DOHH2 (cell line): ENCODE measurements around the gene NUP98.
"Not testable (repeated sequence)": the region's sequence is repeated elsewhere in the genome, so short reads cannot be mapped to it uniquely, and the experiment has no call there.

Experiments used
- H3F3A ChIP-seq: fragments of 200-600 bp; sonication (generic), shearing (Covaris generic); 2 replicates; pipeline ENCODE4 v1.6.0; 2016; ENCODE audit warnings: antibody characterized with exemption, mild to moderate bottlenecking; ENCODE audit not compliant: control insufficient read depth, insufficient read depth
- H3K27ac ChIP-seq: fragments of 200-600 bp; sonication (generic); 2 replicates; pipeline ENCODE4 v1.5.1; 2014; ENCODE audit warnings: low read depth, mild to moderate bottlenecking, low read length, moderate library complexity
- H3K27me3 ChIP-seq: fragments of 200-600 bp; sonication (generic); 2 replicates; pipeline ENCODE4 v1.6.1; 2014; ENCODE audit warnings: mild to moderate bottlenecking, low read length, mixed read lengths; ENCODE audit not compliant: control insufficient read depth
- H3K36me3 ChIP-seq: fragments of 200-600 bp; sonication (generic); 2 replicates; pipeline ENCODE4 v1.6.1; 2014; ENCODE audit warnings: mild to moderate bottlenecking, low read length, moderate library complexity, mixed read lengths; ENCODE audit not compliant: control insufficient read depth
- H3K4me1 ChIP-seq: fragments of 200-600 bp; sonication (generic); 2 replicates; pipeline ENCODE4 v1.6.1; 2014; ENCODE audit warnings: mild to moderate bottlenecking, low read length, mixed read lengths; ENCODE audit not compliant: control insufficient read depth
- H3K4me2 ChIP-seq: fragments of 200-600 bp; sonication (generic); 2 replicates; pipeline ENCODE4 v1.6.0; 2014; ENCODE audit warnings: mild to moderate bottlenecking, low read length, moderate library complexity
- H3K4me3 ChIP-seq: fragments of 200-600 bp; sonication (generic); 2 replicates; pipeline ENCODE4 v1.5.1; 2014; ENCODE audit warnings: mild to moderate bottlenecking, low read length, mixed read lengths
- H3K79me2 ChIP-seq: fragments of 200-600 bp; sonication (generic); 2 replicates; pipeline ENCODE4 v1.6.1; 2014; ENCODE audit warnings: mild to moderate bottlenecking, low read length, mixed read lengths; ENCODE audit not compliant: control insufficient read depth
- H3K9me2 ChIP-seq: fragments of 200-600 bp; sonication (generic); replicated peaks from 2 replicates; pipeline ENCODE4 v1.6.1; 2014; ENCODE audit warnings: mild to moderate bottlenecking, low read length, mixed read lengths; ENCODE audit not compliant: control insufficient read depth
- H3K9me3 ChIP-seq: fragments of 200-600 bp; sonication (generic); 2 replicates; pipeline ENCODE4 v1.6.1; 2014; ENCODE audit warnings: antibody characterized with exemption, low read length, mixed read lengths; ENCODE audit not compliant: control insufficient read depth, insufficient read depth
- H4K20me1 ChIP-seq: fragments of 200-600 bp; sonication (generic); 2 replicates; pipeline ENCODE4 v1.6.0; 2014; ENCODE audit warnings: low read depth, mild to moderate bottlenecking, antibody characterized with exemption, low read length, moderate library complexity; ENCODE audit not compliant: control insufficient read depth, insufficient read depth
- EZH2phosphoT487 ChIP-seq: fragments of 200-600 bp; sonication (generic); IDR thresholded peaks from 2 replicates; pipeline ENCODE4 v1.6.1; 2017; ENCODE audit warnings: borderline replicate concordance, mild to moderate bottlenecking, antibody characterized with exemption, low read length, moderate library complexity, mixed read lengths
- TF ChIP-seq, protein P1 (sequence below): fragments of 200-600 bp; sonication (generic); IDR thresholded peaks from one replicate; pipeline ENCODE4 v1.5.1; 2014; ENCODE audit warnings: antibody characterized with exemption, mild to moderate bottlenecking, low read depth, low read length; ENCODE audit not compliant: poor library complexity, severe bottlenecking

Gene NUP98

DNA sequence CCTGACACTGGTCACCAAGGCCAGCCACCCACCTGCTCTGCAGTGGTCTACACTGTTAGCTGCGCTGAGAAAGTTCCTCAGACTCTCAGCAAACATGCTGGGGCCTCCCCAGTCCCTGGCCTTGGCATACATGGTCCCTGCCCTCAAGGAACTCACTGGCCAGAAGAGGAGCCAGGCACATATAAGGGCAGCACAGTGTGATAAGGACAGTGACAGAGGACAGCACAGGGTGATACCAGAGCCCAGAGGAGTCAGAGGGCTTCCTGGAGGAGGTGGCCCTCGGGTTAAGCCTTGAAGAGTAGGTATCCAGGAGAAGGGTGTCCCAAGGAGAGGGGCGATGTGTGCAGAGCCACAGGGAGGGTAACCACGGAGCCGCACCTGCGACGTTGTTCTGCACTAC lies 151.8 kb downstream of the NUP98 start:
- no peak overlapping the region for H3K4me2 ChIP-seq
- no peak overlapping the region for H3K4me3 ChIP-seq
- no peaks in the 10 kb centered on the region for H3K27me3 ChIP-seq
- H3K79me2 ChIP-seq, result no peaks in the 10 kb centered on the region
- H3K36me3 ChIP-seq, result no peaks in the 10 kb centered on the region
- H3K9me3 ChIP-seq, result no peaks in the 10 kb centered on the region
- no peak overlapping the region for H3K27ac ChIP-seq
- no peaks in the 10 kb centered on the region for H3F3A ChIP-seq
- no peaks in the 10 kb centered on the region for H3K9me2 ChIP-seq
- no peaks in the 10 kb centered on the region for H4K20me1 ChIP-seq
- TF ChIP-seq EZH2phosphoT487, result no peak
- TF ChIP-seq, protein P1, sequence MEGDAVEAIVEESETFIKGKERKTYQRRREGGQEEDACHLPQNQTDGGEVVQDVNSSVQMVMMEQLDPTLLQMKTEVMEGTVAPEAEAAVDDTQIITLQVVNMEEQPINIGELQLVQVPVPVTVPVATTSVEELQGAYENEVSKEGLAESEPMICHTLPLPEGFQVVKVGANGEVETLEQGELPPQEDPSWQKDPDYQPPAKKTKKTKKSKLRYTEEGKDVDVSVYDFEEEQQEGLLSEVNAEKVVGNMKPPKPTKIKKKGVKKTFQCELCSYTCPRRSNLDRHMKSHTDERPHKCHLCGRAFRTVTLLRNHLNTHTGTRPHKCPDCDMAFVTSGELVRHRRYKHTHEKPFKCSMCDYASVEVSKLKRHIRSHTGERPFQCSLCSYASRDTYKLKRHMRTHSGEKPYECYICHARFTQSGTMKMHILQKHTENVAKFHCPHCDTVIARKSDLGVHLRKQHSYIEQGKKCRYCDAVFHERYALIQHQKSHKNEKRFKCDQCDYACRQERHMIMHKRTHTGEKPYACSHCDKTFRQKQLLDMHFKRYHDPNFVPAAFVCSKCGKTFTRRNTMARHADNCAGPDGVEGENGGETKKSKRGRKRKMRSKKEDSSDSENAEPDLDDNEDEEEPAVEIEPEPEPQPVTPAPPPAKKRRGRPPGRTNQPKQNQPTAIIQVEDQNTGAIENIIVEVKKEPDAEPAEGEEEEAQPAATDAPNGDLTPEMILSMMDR, result no peak
- H3K4me1 ChIP-seq, result no peaks in the 10 kb centered on the region

DNA sequence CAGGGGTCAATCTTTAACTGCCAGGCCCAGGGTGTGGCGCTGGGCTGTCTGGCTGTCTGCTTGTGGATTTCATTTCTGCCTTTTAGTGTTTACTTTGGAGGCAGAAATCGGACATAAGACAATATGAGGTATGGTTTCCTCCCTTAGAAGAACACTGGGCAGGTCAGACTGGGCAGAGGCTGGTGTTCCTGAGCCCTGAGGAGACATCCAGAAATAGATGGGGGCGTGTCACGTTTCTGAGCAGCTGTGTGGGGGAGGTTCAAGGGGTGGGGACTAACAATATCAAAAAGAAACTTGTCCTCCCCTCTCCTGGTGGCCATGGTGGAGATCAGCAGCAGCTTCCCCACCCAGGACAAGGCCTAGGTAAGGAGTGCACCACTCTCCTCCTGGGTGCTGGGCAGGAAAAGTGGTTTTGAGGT lies 152.5 kb downstream of the NUP98 start, which contains the start of gene ART1:
ART1 (plus strand) TSS at position 312 of the 419 bp plus-strand sequence. CDS start 14,086 bp downstream, outside the sequence.
- no peaks in the 10 kb centered on the region for H3K36me3 ChIP-seq
- H4K20me1 ChIP-seq, result no peaks in the 10 kb centered on the region
- no peaks in the 10 kb centered on the region for H3K9me2 ChIP-seq
- H3K27ac ChIP-seq, result no peak within 1 kb of the TSS
- H3K4me1 ChIP-seq, result no peaks in the 10 kb centered on the region
- no peaks in the 10 kb centered on the region for H3K27me3 ChIP-seq
- no peaks in the 10 kb centered on the region for H3K79me2 ChIP-seq
- no peak within 1 kb of the TSS for H3K4me3 ChIP-seq
- H3K9me3 ChIP-seq, result no peaks in the 10 kb centered on the region
- no peak within 1 kb of the TSS for H3K4me2 ChIP-seq
- H3F3A ChIP-seq, result no peaks in the 10 kb centered on the region
- TF ChIP-seq EZH2phosphoT487, result no peak

DNA sequence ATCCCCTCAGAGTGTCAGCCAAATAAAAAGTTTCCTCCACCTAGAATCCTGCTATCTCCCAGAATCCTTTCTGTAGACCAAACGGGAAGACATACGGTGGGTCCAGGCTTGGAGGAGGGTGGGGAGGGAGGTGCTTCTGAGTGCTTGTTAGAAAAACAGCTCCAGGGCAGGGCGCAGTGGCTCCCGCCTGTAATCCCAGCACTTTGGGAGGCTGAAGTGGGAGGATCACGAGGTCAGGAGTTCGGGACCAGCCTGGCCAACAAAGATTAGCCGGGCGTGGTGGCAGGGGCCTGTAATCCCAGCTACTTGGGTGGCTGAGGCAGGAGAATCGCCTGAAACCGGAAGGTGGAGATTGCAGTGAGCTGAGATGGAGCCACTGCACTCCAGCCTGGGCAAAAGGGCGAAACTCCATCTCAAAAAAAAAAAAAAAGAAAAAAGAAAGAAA lies 154.2 kb downstream of the NUP98 start:
- H3K4me2 ChIP-seq, H3K9me2 ChIP-seq, H3K36me3 ChIP-seq, H4K20me1 ChIP-seq, H3K27me3 ChIP-seq, H3K4me3 ChIP-seq, H3K27ac ChIP-seq, H3K9me3 ChIP-seq, H3K4me1 ChIP-seq, H3K79me2 ChIP-seq, H3F3A ChIP-seq: not testable (repeated sequence)

DNA sequence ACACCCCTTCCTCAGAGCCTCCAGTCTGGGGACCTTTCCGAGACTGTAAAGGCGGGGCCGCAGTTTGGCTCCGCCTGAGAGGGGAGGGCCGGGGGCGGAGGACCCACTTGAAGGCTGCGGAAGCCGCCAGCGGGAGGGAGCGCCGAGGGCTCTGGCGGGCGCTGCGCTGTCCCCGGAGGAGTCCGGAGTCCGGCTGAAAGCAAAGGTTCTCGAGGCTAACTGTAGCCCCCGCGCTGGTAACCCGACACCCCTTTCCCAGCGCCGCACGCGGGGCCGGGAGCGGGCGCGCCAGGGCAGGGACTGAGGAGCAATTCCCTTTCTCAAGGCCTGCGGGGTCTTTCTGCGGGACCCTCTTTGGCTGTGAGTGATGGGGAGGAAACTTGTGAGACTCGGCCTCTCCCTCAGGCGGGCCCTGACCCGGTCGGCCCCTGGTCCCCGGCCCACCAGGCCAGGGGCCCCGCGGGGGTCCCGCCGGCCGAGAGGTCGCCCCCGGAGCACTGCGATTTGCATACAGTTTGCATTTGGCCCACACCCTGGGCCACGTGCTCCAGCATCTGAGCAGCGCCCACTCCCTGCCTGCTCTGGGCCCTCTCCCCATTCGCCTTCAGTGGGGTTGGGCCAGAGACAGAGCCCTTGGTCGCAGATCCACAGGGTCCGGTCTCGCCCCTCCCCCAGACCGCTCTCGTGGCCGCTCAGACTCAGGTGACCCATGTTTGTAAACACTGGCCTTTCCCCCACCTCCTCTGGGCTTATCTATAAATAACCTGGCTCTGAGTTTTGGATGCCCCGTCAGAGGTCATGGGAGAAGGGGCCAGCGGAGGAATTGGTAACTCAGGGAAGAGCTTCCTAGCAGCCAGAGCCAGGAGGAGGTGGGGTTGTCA lies 155.0 kb downstream of the NUP98 start:
- Histone ChIP-seq H3K4me1 (no peaks in the 10 kb centered on the region), H4K20me1 (no peaks in the 10 kb centered on the region), H3K9me2 (no peaks in the 10 kb centered on the region), H3F3A (no peaks in the 10 kb centered on the region), H3K4me3 (no peak overlapping the region), H3K36me3 (no peaks in the 10 kb centered on the region), H3K79me2 (no peaks in the 10 kb centered on the region), H3K27ac (no peak overlapping the region), H3K4me2 (no peak overlapping the region), H3K9me3 (no peaks in the 10 kb centered on the region), H3K27me3 (no peaks in the 10 kb centered on the region)
- TF ChIP-seq, protein P1, result no peak
- no peak for TF ChIP-seq EZH2phosphoT487
